DND-41 (cell line): ENCODE data around the gene AGXT.

Experiments used
- ATAC-seq: fragments of 200-7000 bp; cut with Tn5 transposase; 3 replicates; pipeline ENCODE4 v1.9.1; 2021; ENCODE audit warnings: low read depth; ENCODE audit not compliant: insufficient read depth
- DNase-seq: peaks from one replicate; pipeline ENCODE4 v3.0.0-alpha.2; 2020
- H2AFZ ChIP-seq: 2 replicates; pipeline ENCODE4 v1.6.0; 2012; ENCODE audit warnings: low read depth, low read length
- H3K27ac ChIP-seq: 2 replicates; pipeline ENCODE4 v1.5.1; 2012; ENCODE audit warnings: low read length, inconsistent platforms
- H3K27me3 ChIP-seq: fragments of 200-600 bp; sonication (generic); 2 replicates; pipeline ENCODE4 v1.6.0; 2012; ENCODE audit warnings: low read length, mild to moderate bottlenecking, inconsistent platforms; ENCODE audit not compliant: insufficient read depth, poor library complexity
- H3K36me3 ChIP-seq: 2 replicates; pipeline ENCODE4 v1.5.1; 2012; ENCODE audit warnings: low read length, inconsistent platforms; ENCODE audit not compliant: insufficient read depth
- H3K4me1 ChIP-seq: 2 replicates; pipeline ENCODE4 v1.5.1; 2012; ENCODE audit warnings: mild to moderate bottlenecking, low read length; ENCODE audit not compliant: insufficient read depth
- H3K4me2 ChIP-seq: 2 replicates; pipeline ENCODE4 v1.6.0; 2012; ENCODE audit warnings: mild to moderate bottlenecking, moderate library complexity, low read length, inconsistent platforms; ENCODE audit not compliant: insufficient read depth
- H3K4me3 ChIP-seq, 2 experiments: fragments of 200-600 bp in 1 of 2; shearing (Covaris generic) in 1 of 2; 2 replicates each; pipeline ENCODE4 v1.5.1; 2012 to 2016; ENCODE audit warnings: inconsistent platforms in 2 of 2, low read length in 2 of 2, mild to moderate bottlenecking in 2 of 2, low read depth in 1 of 2, moderate library complexity in 1 of 2
- H3K79me2 ChIP-seq: 2 replicates; pipeline ENCODE4 v1.6.0; 2012; ENCODE audit warnings: low read length, inconsistent platforms; ENCODE audit not compliant: insufficient read depth
- H3K9ac ChIP-seq: 2 replicates; pipeline ENCODE4 v1.6.0; 2012; ENCODE audit warnings: low read depth, mild to moderate bottlenecking, inconsistent platforms, low read length, moderate library complexity
- H3K9me3 ChIP-seq: 2 replicates; pipeline ENCODE4 v1.5.1; 2012; ENCODE audit warnings: low read length, moderate library complexity, mild to moderate bottlenecking, inconsistent platforms; ENCODE audit not compliant: insufficient read depth, severe bottlenecking
- H4K20me1 ChIP-seq: 2 replicates; pipeline ENCODE4 v1.6.0; 2012; ENCODE audit warnings: low read length; ENCODE audit not compliant: insufficient read depth
- CTCF ChIP-seq: IDR thresholded peaks from 2 replicates; pipeline ENCODE4 v1.5.1; 2012; ENCODE audit warnings: borderline replicate concordance, low read length, moderate library complexity, mild to moderate bottlenecking; ENCODE audit not compliant: poor library complexity, severe bottlenecking; ENCODE audit errors: extremely low read depth
- EZH2 ChIP-seq: IDR thresholded peaks from 3 replicates; pipeline ENCODE4 v1.6.1; 2012; ENCODE audit warnings: borderline replicate concordance, low read depth, mild to moderate bottlenecking, moderate library complexity, low read length, inconsistent platforms; ENCODE audit not compliant: severe bottlenecking

Gene AGXT

GRCh38 chr2:240857039-240858008 lies 11.3 kb upstream of the AGXT start:
- H3K9ac ChIP-seq, result no peak overlapping the region
- H3K79me2 ChIP-seq, result no peaks in the 10 kb centered on the region
- TF ChIP-seq EZH2 (no peak), CTCF (no peak)
- H3K4me3 ChIP-seq, result no peak overlapping the region
- H3K4me1 ChIP-seq, result no peaks in the 10 kb centered on the region
- no peak overlapping the region for H2AFZ ChIP-seq
- H3K4me2 ChIP-seq, result no peak overlapping the region
- H3K36me3 ChIP-seq, result no peaks in the 10 kb centered on the region
- DNase-seq (no peak), ATAC-seq (no peak)
- peaks cover 15% of the 10 kb centered on the region for H3K27me3 ChIP-seq
- H3K27ac ChIP-seq, result no peak overlapping the region
- H4K20me1 ChIP-seq, result peaks cover 6% of the 10 kb centered on the region; the same call in 1 of the 2 replicates
- peaks cover 3% of the 10 kb centered on the region for H3K9me3 ChIP-seq

GRCh38 chr2:240858321-240858720 lies 10.3 kb upstream of the AGXT start:
- no peak overlapping the region for H3K4me3 ChIP-seq
- no peak overlapping the region for H2AFZ ChIP-seq
- no peaks in the 10 kb centered on the region for H3K79me2 ChIP-seq
- DNase-seq (no peak), ATAC-seq (no peak)
- no peak for TF ChIP-seq CTCF
- no peak for TF ChIP-seq EZH2
- H4K20me1 ChIP-seq, result peaks cover 6% of the 10 kb centered on the region; the same call in 1 of the 2 replicates
- H3K4me2 ChIP-seq, result no peak overlapping the region
- H3K9ac ChIP-seq, result no peak overlapping the region
- peaks cover 3% of the 10 kb centered on the region for H3K9me3 ChIP-seq
- peaks cover 20% of the 10 kb centered on the region for H3K27me3 ChIP-seq
- no peak overlapping the region for H3K27ac ChIP-seq
- H3K4me1 ChIP-seq, result no peaks in the 10 kb centered on the region
- H3K36me3 ChIP-seq, result no peaks in the 10 kb centered on the region

- no peaks in the 10 kb centered on the region for H3K36me3 ChIP-seq
- TF ChIP-seq EZH2 (no peak), CTCF (no peak)
- no peak overlapping the region for H3K4me2 ChIP-seq
- DNase-seq (no peak), ATAC-seq (no peak)
- no peaks in the 10 kb centered on the region for H3K4me1 ChIP-seq
- no peaks in the 10 kb centered on the region for H3K79me2 ChIP-seq
- no peak overlapping the region for H3K27ac ChIP-seq
- H3K9me3 ChIP-seq, result peaks cover 3% of the 10 kb centered on the region
- H4K20me1 ChIP-seq, result peaks cover 6% of the 10 kb centered on the region; the same call in 1 of the 2 replicates
- peaks cover 24% of the 10 kb centered on the region for H3K27me3 ChIP-seq
- H2AFZ ChIP-seq, result no peak overlapping the region
- H3K4me3 ChIP-seq, result no peak overlapping the region
- H3K9ac ChIP-seq, result no peak overlapping the region
These were observed 9.8 kb upstream of the AGXT start for GRCh38 chr2:240858871-240859270.
